HEK293 (cell line): ENCODE data around the gene CRYBG1.

ENCODE experiments used
- HOXA7 ChIP-seq: sonication (generic); formaldehyde crosslinking; IDR thresholded peaks from 2 replicates; pipeline ENCODE4 v1.8.1; 2022; ENCODE audit warnings: missing genetic modification reagents, borderline replicate concordance
- SP2 ChIP-seq: fragments of 450-650 bp; formaldehyde crosslinking; IDR thresholded peaks from 2 replicates; pipeline ENCODE4 v1.5.1; 2016; ENCODE audit warnings: missing biosample characterization, missing genetic modification characterization
- TCF7L2 ChIP-seq: IDR thresholded peaks from 2 replicates; pipeline ENCODE4 v1.6.1; 2011; ENCODE audit warnings: low read depth, mild to moderate bottlenecking, inconsistent platforms, low read length, moderate library complexity, borderline replicate concordance
- WT1 ChIP-seq: fragments of 450-650 bp; formaldehyde crosslinking; IDR thresholded peaks from 2 replicates; pipeline ENCODE4 v1.5.1; 2016; ENCODE audit warnings: missing biosample characterization, missing genetic modification characterization
- ZBTB7A ChIP-seq: fragments of 450-650 bp; formaldehyde crosslinking; IDR thresholded peaks from 2 replicates; pipeline ENCODE4 v1.5.1; 2016; ENCODE audit warnings: low read depth, missing biosample characterization, missing genetic modification characterization
- ZNF324 ChIP-seq: fragments of 450-650 bp; formaldehyde crosslinking; IDR thresholded peaks from 2 replicates; pipeline ENCODE4 v1.5.1; 2016; ENCODE audit warnings: missing biosample characterization, missing genetic modification characterization
- ZNF416 ChIP-seq: fragments of 450-650 bp; formaldehyde crosslinking; IDR thresholded peaks from 2 replicates; pipeline ENCODE4 v1.5.1; 2016; ENCODE audit warnings: missing biosample characterization, missing genetic modification characterization
- ZNF596 ChIP-seq: fragments of 450-650 bp; IDR thresholded peaks from 2 replicates; pipeline ENCODE4 v1.5.0; 2018; ENCODE audit warnings: missing biosample characterization, mild to moderate bottlenecking, missing genetic modification characterization, moderate library complexity
- ZNF654 ChIP-seq: fragments of 450-650 bp; formaldehyde crosslinking; IDR thresholded peaks from 2 replicates; pipeline ENCODE4 v1.5.1; 2016; ENCODE audit warnings: low read depth, missing biosample characterization, missing genetic modification characterization
- ZXDB ChIP-seq: fragments of 450-650 bp; formaldehyde crosslinking; IDR thresholded peaks from 2 replicates; pipeline ENCODE4 v1.5.1; 2016; ENCODE audit warnings: missing biosample characterization, missing genetic modification characterization
- TF ChIP-seq, protein P1 (sequence below): fragments of 450-650 bp; formaldehyde crosslinking; IDR thresholded peaks from 2 replicates; pipeline ENCODE4 v1.5.1; 2016; ENCODE audit warnings: missing biosample characterization, missing genetic modification characterization
- TF ChIP-seq, protein P2 (sequence below): fragments of 450-650 bp; formaldehyde crosslinking; IDR thresholded peaks from 2 replicates; pipeline ENCODE4 v1.5.1; 2016; ENCODE audit warnings: missing biosample characterization, missing genetic modification characterization
- TF ChIP-seq, protein P3 (sequence below): fragments of 450-650 bp; formaldehyde crosslinking; IDR thresholded peaks from 2 replicates; pipeline ENCODE4 v1.5.1; 2016; ENCODE audit warnings: missing biosample characterization, missing genetic modification characterization
- TF ChIP-seq, protein P4 (sequence below): fragments of 450-650 bp; formaldehyde crosslinking; IDR thresholded peaks from 2 replicates; pipeline ENCODE4 v1.5.1; 2016; ENCODE audit warnings: missing biosample characterization, missing genetic modification characterization

DNA sequence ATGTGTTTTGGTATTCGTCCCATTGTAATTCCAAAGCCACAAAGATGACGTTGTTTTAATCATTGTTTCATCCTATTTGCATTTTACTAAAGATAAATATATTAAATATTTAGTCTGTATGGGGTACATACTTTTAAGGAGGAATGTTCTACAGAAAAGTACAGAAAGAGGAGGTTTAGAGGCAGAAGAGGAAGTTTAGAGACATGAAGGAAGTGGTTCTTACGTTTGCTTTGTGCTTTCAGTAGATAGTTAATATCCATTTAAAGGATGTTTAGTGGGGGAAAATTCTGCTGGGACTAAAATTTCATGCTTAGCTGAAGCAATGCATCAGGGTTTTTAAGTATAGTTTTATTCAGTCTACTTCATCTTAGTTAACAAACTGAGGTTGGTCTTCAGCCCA lies 116.6 kb downstream of the CRYBG1 start:
- TF ChIP-seq WT1 (no peak), HOXA7 (CRISPR knock-in tag) (no peak), ZBTB7A (tag by site-specific recombination) (no peak), ZNF324 (no peak), ZNF654 (tag by site-specific recombination) (no peak), TCF7L2 (no peak), ZNF416 (tag by site-specific recombination) (no peak), SP2 (tag by site-specific recombination) (no peak), ZNF596 (tag by site-specific recombination) (no peak), ZXDB (tag by site-specific recombination) (no peak)
- TF ChIP-seq, protein P1, sequence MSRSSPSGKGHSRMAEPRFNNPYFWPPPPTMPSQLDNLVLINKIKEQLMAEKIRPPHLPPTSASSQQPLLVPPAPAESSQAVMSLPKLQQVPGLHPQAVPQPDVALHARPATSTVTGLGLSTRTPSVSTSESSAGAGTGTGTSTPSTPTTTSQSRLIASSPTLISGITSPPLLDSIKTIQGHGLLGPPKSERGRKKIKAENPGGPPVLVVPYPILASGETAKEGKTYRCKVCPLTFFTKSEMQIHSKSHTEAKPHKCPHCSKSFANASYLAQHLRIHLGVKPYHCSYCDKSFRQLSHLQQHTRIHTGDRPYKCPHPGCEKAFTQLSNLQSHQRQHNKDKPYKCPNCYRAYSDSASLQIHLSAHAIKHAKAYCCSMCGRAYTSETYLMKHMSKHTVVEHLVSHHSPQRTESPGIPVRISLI = no peak
- TF ChIP-seq, protein P2, sequence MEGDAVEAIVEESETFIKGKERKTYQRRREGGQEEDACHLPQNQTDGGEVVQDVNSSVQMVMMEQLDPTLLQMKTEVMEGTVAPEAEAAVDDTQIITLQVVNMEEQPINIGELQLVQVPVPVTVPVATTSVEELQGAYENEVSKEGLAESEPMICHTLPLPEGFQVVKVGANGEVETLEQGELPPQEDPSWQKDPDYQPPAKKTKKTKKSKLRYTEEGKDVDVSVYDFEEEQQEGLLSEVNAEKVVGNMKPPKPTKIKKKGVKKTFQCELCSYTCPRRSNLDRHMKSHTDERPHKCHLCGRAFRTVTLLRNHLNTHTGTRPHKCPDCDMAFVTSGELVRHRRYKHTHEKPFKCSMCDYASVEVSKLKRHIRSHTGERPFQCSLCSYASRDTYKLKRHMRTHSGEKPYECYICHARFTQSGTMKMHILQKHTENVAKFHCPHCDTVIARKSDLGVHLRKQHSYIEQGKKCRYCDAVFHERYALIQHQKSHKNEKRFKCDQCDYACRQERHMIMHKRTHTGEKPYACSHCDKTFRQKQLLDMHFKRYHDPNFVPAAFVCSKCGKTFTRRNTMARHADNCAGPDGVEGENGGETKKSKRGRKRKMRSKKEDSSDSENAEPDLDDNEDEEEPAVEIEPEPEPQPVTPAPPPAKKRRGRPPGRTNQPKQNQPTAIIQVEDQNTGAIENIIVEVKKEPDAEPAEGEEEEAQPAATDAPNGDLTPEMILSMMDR (tag by site-specific recombination) = no peak
- TF ChIP-seq, protein P3, sequence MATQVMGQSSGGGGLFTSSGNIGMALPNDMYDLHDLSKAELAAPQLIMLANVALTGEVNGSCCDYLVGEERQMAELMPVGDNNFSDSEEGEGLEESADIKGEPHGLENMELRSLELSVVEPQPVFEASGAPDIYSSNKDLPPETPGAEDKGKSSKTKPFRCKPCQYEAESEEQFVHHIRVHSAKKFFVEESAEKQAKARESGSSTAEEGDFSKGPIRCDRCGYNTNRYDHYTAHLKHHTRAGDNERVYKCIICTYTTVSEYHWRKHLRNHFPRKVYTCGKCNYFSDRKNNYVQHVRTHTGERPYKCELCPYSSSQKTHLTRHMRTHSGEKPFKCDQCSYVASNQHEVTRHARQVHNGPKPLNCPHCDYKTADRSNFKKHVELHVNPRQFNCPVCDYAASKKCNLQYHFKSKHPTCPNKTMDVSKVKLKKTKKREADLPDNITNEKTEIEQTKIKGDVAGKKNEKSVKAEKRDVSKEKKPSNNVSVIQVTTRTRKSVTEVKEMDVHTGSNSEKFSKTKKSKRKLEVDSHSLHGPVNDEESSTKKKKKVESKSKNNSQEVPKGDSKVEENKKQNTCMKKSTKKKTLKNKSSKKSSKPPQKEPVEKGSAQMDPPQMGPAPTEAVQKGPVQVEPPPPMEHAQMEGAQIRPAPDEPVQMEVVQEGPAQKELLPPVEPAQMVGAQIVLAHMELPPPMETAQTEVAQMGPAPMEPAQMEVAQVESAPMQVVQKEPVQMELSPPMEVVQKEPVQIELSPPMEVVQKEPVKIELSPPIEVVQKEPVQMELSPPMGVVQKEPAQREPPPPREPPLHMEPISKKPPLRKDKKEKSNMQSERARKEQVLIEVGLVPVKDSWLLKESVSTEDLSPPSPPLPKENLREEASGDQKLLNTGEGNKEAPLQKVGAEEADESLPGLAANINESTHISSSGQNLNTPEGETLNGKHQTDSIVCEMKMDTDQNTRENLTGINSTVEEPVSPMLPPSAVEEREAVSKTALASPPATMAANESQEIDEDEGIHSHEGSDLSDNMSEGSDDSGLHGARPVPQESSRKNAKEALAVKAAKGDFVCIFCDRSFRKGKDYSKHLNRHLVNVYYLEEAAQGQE (tag by site-specific recombination) = no peak
- TF ChIP-seq, protein P4, sequence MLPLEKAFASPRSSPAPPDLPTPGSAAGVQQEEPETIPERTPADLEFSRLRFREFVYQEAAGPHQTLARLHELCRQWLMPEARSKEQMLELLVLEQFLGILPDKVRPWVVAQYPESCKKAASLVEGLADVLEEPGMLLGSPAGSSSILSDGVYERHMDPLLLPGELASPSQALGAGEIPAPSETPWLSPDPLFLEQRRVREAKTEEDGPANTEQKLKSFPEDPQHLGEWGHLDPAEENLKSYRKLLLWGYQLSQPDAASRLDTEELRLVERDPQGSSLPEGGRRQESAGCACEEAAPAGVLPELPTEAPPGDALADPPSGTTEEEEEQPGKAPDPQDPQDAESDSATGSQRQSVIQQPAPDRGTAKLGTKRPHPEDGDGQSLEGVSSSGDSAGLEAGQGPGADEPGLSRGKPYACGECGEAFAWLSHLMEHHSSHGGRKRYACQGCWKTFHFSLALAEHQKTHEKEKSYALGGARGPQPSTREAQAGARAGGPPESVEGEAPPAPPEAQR (tag by site-specific recombination) = no peak
